Transverse colon (tissue), 4 donors: Measurements from ENCODE around the gene LRRC8D. TPM values are rescaled to one million over a fixed set of nuclear protein-coding genes. Genes with fewer than 3 reads are reported as not detected.

ENCODE experiments used
- DNase-seq: peaks from one replicate; pipeline ENCODE4 v3.0.0-alpha.2; 2019
- H3K27ac ChIP-seq, 4 donors: fragments of 200-600 bp; sonication (generic); 2 replicates each; pipeline ENCODE4 v1.5.1; 2016 to 2018; ENCODE audit warnings: inconsistent platforms in 4 of 4
- H3K27me3 ChIP-seq: fragments of 200-600 bp; sonication (generic); 2 replicates; pipeline ENCODE4 v1.5.1; 2017; ENCODE audit warnings: inconsistent platforms
- H3K36me3 ChIP-seq, 4 donors: fragments of 200-600 bp; sonication (generic); 2 replicates each; pipeline ENCODE4 v1.5.1; 2017 to 2019; ENCODE audit warnings: inconsistent platforms in 4 of 4
- H3K4me1 ChIP-seq, 4 donors: fragments of 200-600 bp; sonication (generic); 2 replicates each; pipeline ENCODE4 v1.5.1; 2017 to 2020; ENCODE audit warnings: inconsistent platforms in 4 of 4
- H3K4me3 ChIP-seq, 4 donors: fragments of 200-600 bp; sonication (generic); 1 replicate in 1 of 4; 2 replicates in 3 of 4; pipeline versions ENCODE4 v1.5.1 to v1.6.1; 2017 to 2019; ENCODE audit warnings: inconsistent platforms in 4 of 4
- H3K9me3 ChIP-seq, 2 donors: fragments of 200-600 bp; sonication (generic); 2 replicates each; pipeline ENCODE4 v1.5.1; 2017 to 2019; ENCODE audit warnings: inconsistent platforms in 2 of 2
- CTCF ChIP-seq, 5 experiments: fragments of 200-600 bp in 3 of 5; fragments of 450-650 bp in 2 of 5; sonication (generic) in 3 of 5; IDR thresholded peaks; 1 replicate in 2 of 5; 2 replicates in 3 of 5; pipeline ENCODE4 v1.5.1; 2016 to 2017; ENCODE audit warnings: antibody characterized with exemption in 5 of 5, inconsistent platforms in 3 of 5, mild to moderate bottlenecking in 2 of 5, moderate library complexity in 1 of 5
- EP300 ChIP-seq: sonication (generic); formaldehyde crosslinking; IDR thresholded peaks from one replicate; pipeline ENCODE4 v1.6.1; 2017; ENCODE audit warnings: antibody characterized with exemption, low read depth
- POLR2A ChIP-seq: fragments of 450-650 bp; IDR thresholded peaks from one replicate; pipeline ENCODE4 v1.6.1; 2016; ENCODE audit warnings: antibody characterized with exemption, mild to moderate bottlenecking, moderate library complexity
- POLR2AphosphoS5 ChIP-seq, 3 donors: sonication (generic); formaldehyde crosslinking; IDR thresholded peaks; one replicate each; pipeline ENCODE4 v1.6.1; 2016; ENCODE audit warnings: antibody characterized with exemption in 3 of 3
- WGBS, 2 donors: methylation state at CpG; one replicate each; pipeline ENCODE4 v1.1.5; 2018; ENCODE audit warnings: low coverage in 1 of 2; 5-methylcytosine and 5-hydroxymethylcytosine counted together
- in situ Hi-C, 4 donors: fragments of 200-750 bp; cut with MboI; loops; one replicate each; pipeline versions ENCODE4 v1.15.0 to v1.15.1; 2017; ENCODE audit warnings: low sequenced_read_pairs in 3 of 4, low pct_ligation_motif_present in 1 of 4, low pct_unique_long_range_greater_than_20kb in 1 of 4
- intact Hi-C: fragments of 100-400 bp; cut with DNase I; formaldehyde crosslinking; loops from one replicate; pipeline ENCODE4 v1.15.1; 2023; ENCODE audit warnings: low total_unique reads
- total RNA-seq, 4 donors: library from RNA; depleted of rRNA; stranded (reverse); fragments of >200 nt; gene quantifications; one replicate each; pipeline ENCODE4 v1.1.0, GENCODE V29; 2016

The LRRC8D gene
- total RNA-seq, 4 donors from 2014 or later, result 8.2 to 81.5 (median 52.4) TPM

GRCh38 chr1:89873288-89873687, 52.5 kb downstream of the LRRC8D start:
- no peaks in the 10 kb centered on the region for H3K27me3 ChIP-seq
- no peak for TF ChIP-seq EP300
- no peak for TF ChIP-seq POLR2AphosphoS5 (IDR thresholded peaks at IDR 0.05)
- TF ChIP-seq POLR2A, result no peak
- no peak for TF ChIP-seq CTCF (IDR thresholded peaks at IDR 0.05)
- DNase-seq, result no peak
- intact Hi-C loops, result no loop called here
- no peak overlapping the region for H3K27ac ChIP-seq
- no peaks in the 10 kb centered on the region for H3K9me3 ChIP-seq
- no peak overlapping the region for H3K4me3 ChIP-seq
- H3K4me1 ChIP-seq, result peaks cover 0 to 15% (median 4%) of the 10 kb centered on the region in 4 donors
- in situ Hi-C loops, result no loop called here
- no peaks in the 10 kb centered on the region for H3K36me3 ChIP-seq

- H3K36me3 ChIP-seq, result no peaks in the 10 kb centered on the region
- H3K27me3 ChIP-seq, result no peaks in the 10 kb centered on the region
- no peak for TF ChIP-seq POLR2A
- no peak for TF ChIP-seq CTCF (IDR thresholded peaks at IDR 0.05)
- no peak for TF ChIP-seq EP300
- no peak for TF ChIP-seq POLR2AphosphoS5 (IDR thresholded peaks at IDR 0.05)
- H3K4me3 ChIP-seq, result no peak overlapping the region
- no peaks in the 10 kb centered on the region for H3K9me3 ChIP-seq
- WGBS, 2 donors, result 39 to 50% methylated on average over 3 of the region's 3 CpGs
- H3K27ac ChIP-seq, result no peak overlapping the region
- peaks cover 0 to 15% (median 4%) of the 10 kb centered on the region in 4 donors for H3K4me1 ChIP-seq
- in situ Hi-C loops (no loop called here), intact Hi-C loops (no loop called here)
- no peak for DNase-seq
These were observed 52.9 kb downstream of the LRRC8D start for GRCh38 chr1:89873770-89874169.

- Histone ChIP-seq H3K36me3 (no peaks in the 10 kb centered on the region), H3K27me3 (no peaks in the 10 kb centered on the region), H3K4me3 (no peak overlapping the region), H3K27ac (no peak overlapping the region), H3K9me3 (no peaks in the 10 kb centered on the region), H3K4me1 (peaks cover 0 to 15% (median 4%) of the 10 kb centered on the region in 4 donors)
- no peak for DNase-seq
- intact Hi-C loops, result no loop called here
- in situ Hi-C loops, result no loop called here
- TF ChIP-seq POLR2A (no peak), EP300 (no peak), CTCF (IDR thresholded peaks at IDR 0.05) (no peak), POLR2AphosphoS5 (IDR thresholded peaks at IDR 0.05) (no peak)
- 54 to 61% methylated on average over 3 of the region's 3 CpGs for WGBS, 2 donors
These were observed 55.6 kb downstream of the LRRC8D start for GRCh38 chr1:89876463-89876862.

GRCh38 chr1:89877756-89878155, 56.9 kb downstream of the LRRC8D start:
- TF ChIP-seq EP300, result no peak
- no peak for TF ChIP-seq POLR2A
- no peak for TF ChIP-seq CTCF (IDR thresholded peaks at IDR 0.05)
- no peak for TF ChIP-seq POLR2AphosphoS5 (IDR thresholded peaks at IDR 0.05)
- intact Hi-C loops, result no loop called here
- Histone ChIP-seq H3K4me3 (no peak overlapping the region), H3K36me3 (no peaks in the 10 kb centered on the region), H3K9me3 (no peaks in the 10 kb centered on the region), H3K27me3 (no peaks in the 10 kb centered on the region), H3K4me1 (peaks cover 0 to 14% (median 4%) of the 10 kb centered on the region in 4 donors), H3K27ac (no peak overlapping the region)
- DNase-seq, result no peak
- WGBS, 2 donors, result 53% methylated on average over 2 of the region's 2 CpGs
- in situ Hi-C loops, result no loop called here
